Measurements from ENCODE around the gene RASD1.

GRCh38 chr17:17539591-17539990 lies 43.4 kb upstream of the RASD1 start:
- TF ChIP-seq CTCF (conservative IDR thresholded peaks at IDR 0.05 in 1 of 2, IDR thresholded peaks at IDR 0.05 in 1 of 2; ENCODE audit: extremely low read depth in 1 of 2, insufficient read depth in 1 of 2, low read depth in 1 of 2, low read length in 2 of 2) (no peak), EZH2 (IDR thresholded peaks at IDR 0.05; ENCODE audit: borderline replicate concordance, low read length) (no peak)

Measured in mammary epithelial cell (primary cell).